Hematopoietic multipotent progenitor cell treated with erythropoietin and hydrocortisone succinate and interleukin-3 and kit ligand, for 8 days (in vitro differentiated cells): Measurements from ENCODE around the gene KCNQ4.

Experiments used
- DNase-seq: peaks from one replicate; pipeline ENCODE4 v3.0.0-alpha.2; 2015

Gene KCNQ4

GRCh38 chr1:40844079-40844478 lies 60.5 kb downstream of the KCNQ4 start:
- no peak for DNase-seq

GRCh38 chr1:40844887-40845878 lies 61.6 kb downstream of the KCNQ4 start:
- DNase-seq: no peak

- no peak for DNase-seq
Measured at GRCh38 chr1:40845895-40846294, 62.3 kb downstream of the KCNQ4 start.

- DNase-seq: no peak
Measured at GRCh38 chr1:40847023-40847745, 63.6 kb downstream of the KCNQ4 start.

GRCh38 chr1:40848530-40849189 lies 65.1 kb downstream of the KCNQ4 start:
- peak; percentile 62 for DNase-seq

DNA sequence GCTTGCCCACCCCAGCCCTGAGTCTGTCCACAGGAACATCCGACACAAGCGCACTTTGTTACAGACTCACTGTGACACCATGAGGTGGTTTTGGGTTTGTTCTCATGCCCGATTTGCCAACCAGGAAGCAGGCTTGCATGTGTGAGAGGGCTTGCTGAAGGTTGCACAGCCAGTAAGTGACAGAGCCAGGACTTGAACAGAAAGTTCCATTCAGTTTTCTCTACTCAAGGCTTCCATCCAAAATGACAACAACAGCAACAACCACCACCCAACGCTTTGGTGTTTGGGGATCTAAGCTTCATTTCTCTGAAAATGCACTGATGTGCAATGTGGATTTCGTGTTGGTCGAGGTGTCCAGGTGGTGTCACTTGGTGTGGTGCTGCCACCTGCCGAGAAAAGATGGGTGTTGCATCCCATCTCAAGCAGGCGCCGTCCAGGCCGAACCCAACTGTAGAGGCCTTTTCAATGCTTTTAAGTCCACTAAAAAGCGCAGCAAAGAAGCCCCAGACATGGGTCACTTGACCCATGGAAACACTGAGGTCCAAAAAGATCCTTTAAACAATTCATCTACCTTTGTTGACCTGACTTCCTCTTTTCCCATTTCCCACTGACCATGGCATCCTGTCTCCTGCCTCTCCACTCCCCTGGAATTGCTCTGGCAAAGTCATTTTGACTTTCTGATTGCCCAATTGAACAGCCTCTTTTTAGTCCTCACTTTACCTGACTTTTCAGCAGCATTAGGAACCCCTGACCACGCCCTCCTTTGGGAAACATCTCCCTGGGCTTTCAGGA lies 66.4 kb downstream of the KCNQ4 start:
- peak; percentile 85 for DNase-seq

DNA sequence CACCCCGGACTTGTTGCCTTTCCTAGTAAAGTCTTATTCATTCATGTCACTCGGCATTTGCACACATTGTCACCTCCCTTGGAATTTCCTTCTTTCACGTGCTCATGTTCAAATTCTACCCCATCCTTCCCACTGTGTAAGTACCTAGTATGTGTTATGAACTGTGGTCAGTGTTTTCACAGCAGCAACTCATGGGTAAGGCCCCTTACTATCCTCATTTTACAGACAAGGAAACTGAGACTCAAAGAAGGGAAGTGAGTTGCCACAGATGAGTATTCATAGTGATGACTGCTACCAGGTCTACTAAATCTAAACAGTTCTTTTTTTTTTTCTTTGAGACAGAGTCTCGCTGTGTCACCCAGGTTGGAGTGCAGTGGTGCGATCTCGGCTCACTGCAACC lies 68.1 kb downstream of the KCNQ4 start:
- DNase-seq: no peak

GRCh38 chr1:40853113-40853884 lies 69.7 kb downstream of the KCNQ4 start:
- DNase-seq: no peak

GRCh38 chr1:40853885-40854170 lies 70.2 kb downstream of the KCNQ4 start:
- no peak for DNase-seq

DNA sequence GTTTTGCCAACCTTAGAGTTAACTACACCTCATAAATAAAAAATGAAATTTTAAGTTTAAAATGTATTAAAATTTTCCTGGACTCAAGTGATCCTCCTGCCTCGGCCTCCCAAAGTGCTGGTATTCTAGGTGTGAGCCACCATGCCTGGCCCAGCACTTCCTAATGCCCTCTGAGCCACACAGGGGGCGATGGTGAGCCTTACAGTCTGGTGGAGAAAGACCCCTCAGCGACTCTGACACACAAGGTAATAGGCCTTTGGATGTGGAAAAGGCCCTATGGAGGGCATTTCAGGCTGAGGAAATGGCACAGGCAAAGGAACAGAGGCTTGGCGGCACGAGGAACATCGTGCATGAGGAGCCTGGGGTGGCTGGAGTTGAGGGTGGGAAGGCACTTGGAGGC lies 71.9 kb downstream of the KCNQ4 start:
- DNase-seq: peak; percentile 31

DNA sequence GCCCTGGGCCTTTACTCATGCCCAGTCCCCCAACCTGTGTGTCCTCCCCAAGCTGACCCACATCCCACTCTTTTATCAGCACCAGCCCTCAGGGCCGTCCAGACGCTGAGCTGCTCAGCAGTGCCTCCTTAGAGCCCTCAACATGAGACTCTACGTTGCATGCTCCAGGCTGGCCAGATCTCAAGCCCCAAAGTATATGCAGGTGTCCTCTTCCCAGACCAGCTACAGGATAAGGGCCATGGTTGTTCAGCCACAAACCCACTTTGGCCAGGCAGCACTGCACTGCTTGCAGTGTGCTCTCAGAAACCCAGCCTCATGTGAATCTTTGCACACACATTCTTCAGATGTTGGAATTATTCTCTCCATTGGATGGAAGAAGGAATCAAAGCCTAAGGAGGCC lies 72.5 kb downstream of the KCNQ4 start:
- DNase-seq: no peak

DNA sequence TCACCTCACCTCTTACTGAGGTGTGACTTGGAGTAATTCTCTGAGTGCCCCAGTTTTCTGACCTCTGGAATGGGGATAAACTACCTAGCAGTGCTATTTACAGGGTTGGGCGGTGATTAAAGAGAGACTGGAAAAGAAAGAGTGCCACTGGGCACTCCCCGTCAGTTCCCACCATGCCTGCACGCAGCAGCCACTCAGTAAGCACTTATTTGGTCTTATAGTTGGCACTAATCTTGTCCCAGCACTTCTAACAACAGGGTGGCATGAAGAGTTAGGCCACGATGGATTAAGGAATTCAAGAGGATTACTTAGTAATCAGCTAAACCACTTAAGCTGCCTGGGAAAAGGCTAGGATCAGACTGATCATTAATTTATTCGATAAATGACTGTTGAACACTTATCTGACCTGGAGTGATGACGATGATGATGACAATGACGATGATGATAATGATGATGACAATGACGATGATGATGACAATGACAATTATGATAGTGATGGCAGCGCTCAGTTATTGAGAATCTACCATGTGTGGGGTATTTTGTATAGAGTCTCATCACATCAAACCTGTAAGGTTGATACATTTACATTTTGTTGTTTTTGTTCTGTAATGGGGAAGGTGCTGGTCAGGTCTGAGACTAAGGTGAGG lies 73.2 kb downstream of the KCNQ4 start:
- no peak for DNase-seq

DNA sequence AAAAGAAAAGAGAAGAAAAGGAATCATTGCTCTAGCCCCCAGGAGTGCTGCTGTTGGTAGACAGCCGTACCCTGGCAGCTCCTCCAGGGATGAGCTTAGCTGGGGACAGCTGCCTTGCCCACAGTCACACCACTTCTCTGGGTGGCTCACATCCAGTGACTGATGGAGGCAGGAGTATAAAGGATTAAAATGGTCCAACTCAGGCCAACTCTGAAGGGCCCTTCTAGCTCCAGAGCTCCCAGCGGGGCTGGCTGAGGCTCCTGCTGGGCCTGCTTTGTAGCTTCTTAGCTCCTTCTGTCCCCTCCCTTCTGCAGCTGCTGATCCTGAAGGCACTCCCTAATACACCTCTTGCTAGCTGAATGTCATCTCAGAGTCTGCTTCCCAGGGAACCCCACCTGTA lies 74.2 kb downstream of the KCNQ4 start:
- DNase-seq: no peak

- DNase-seq: no peak
Measured at GRCh38 chr1:40858856-40859416, 75.3 kb downstream of the KCNQ4 start.

DNA sequence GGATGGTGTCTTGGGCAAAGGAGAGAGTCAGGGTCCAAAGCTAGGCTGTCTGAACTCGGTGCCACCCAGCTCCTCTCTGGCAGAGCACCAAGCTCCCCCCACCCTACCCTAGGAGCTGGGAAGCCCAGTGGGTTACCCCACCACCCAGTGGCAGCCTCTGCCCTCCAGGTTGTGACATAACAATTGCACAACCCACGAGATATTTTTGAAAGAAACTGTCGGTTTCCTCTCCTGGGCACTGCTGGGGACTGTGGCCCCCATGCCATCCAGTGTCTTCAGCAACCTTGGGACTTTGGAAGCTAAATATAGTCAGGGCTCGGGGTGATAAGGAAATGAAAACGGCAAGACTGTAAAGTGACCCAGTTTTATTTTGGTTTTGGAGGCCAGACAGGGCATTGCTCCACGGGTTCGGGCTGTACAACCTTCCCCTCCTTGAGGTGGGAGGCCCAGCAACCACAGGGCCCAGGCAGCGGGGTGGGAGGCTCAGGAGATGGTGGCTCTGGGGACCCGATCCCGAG lies 77.2 kb downstream of the KCNQ4 start:
- DNase-seq: peak; percentile 24

- peak; percentile 29 for DNase-seq
Measured at GRCh38 chr1:40861224-40862003, 77.8 kb downstream of the KCNQ4 start.

DNA sequence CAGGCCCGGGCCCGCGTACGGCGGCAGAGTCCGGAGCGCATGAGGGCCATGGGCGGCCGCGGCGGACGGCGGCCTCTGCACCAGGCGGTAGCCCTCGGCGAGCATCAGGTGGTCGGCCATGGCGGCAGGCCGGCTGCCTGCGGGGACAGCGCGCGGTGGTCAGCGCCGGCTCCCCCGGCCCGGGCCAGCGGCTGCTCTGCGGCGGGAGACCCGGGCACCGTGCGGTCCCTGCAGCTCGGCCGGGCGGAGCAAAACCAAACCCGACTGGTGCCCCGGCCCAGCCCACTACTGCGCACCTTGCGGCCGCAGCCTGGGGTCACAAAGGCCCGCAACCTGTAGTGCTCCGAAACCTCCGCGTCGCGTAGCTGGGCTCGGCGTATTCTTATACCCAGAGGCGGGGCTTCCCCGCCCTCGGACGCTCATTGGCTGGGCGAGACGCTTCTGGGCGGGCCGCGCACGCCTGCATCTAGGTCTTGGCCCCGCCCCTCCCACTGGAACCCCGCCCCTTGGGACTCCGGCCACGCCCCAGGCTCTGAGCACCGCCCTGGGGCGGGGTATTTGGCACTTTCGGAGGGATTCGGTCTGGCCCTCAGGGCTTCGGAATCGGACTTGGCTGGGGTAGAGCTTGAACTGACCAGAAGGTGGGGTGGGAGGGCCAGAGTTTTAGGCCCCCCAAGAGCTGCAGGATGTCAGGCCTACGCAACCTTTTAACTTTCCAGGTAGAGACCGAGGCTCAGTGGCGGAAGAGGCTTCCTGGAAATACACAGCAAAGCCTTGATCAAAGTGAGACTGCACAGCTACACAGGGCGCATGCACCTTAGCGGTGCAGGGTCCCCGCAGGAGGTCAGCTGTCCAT lies 78.6 kb downstream of the KCNQ4 start, which contains the start of gene CITED4:
Gene CITED4 (minus strand): TSS at position 356 of the 856 bp plus-strand sequence. CDS start 236 bp downstream, at position 120.
- DNase-seq: peak; percentile 92

GRCh38 chr1:40868051-40868723 lies 84.6 kb downstream of the KCNQ4 start:
- peak; percentile 50 for DNase-seq
